ENCODE data around the gene ACADVL.

DNA sequence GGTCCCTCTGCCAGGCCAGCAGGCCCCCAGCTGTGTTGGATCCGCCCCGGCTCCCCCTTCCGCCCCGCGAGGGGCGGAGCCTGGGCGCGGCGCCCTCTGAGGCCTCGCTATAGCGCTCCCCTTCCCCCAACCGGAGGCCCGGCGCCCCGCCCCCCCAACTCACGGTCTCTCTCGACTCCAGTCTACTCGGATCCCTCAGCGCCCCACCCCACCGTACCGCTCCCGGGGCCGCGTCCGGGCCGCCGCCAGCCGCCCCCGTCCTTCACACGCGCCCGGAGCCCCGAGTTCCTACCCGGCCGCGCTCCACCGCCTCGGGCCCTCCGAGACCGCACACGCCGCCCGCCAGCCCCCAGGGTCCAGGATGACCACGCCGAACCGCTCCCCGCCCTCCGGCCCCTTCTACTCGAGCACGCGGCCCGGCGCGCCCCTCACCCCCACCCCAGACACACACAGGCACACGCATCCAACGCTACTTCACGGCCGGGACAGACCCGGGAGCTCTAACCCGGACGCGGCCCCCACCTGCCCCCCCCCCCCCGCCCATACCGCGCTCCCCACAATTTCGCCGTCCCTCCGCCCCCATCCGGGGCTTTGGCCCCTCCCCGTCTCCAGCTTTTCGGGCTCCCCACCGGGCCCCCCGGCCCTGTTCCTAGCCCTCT lies 18.2 kb downstream of the ACADVL start:
- TF ChIP-seq, protein P1, sequence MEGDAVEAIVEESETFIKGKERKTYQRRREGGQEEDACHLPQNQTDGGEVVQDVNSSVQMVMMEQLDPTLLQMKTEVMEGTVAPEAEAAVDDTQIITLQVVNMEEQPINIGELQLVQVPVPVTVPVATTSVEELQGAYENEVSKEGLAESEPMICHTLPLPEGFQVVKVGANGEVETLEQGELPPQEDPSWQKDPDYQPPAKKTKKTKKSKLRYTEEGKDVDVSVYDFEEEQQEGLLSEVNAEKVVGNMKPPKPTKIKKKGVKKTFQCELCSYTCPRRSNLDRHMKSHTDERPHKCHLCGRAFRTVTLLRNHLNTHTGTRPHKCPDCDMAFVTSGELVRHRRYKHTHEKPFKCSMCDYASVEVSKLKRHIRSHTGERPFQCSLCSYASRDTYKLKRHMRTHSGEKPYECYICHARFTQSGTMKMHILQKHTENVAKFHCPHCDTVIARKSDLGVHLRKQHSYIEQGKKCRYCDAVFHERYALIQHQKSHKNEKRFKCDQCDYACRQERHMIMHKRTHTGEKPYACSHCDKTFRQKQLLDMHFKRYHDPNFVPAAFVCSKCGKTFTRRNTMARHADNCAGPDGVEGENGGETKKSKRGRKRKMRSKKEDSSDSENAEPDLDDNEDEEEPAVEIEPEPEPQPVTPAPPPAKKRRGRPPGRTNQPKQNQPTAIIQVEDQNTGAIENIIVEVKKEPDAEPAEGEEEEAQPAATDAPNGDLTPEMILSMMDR (IDR thresholded peaks at IDR 0.05): no peak
- TF ChIP-seq POLR2A (IDR thresholded peaks at IDR 0.05): no peak
